ENCODE results near the gene CORIN. TPM values are rescaled to one million over a fixed set of nuclear protein-coding genes. Genes with fewer than 3 reads are reported as not detected.
"Not testable (repeated sequence)": the region's sequence is repeated elsewhere in the genome, so short reads cannot be mapped to it uniquely, and the experiment has no call there.

Gene CORIN
- total and polyA plus RNA-seq, 12 donors: 0.10 to 1.1 (median 0.41) TPM; not detected in 2

DNA sequence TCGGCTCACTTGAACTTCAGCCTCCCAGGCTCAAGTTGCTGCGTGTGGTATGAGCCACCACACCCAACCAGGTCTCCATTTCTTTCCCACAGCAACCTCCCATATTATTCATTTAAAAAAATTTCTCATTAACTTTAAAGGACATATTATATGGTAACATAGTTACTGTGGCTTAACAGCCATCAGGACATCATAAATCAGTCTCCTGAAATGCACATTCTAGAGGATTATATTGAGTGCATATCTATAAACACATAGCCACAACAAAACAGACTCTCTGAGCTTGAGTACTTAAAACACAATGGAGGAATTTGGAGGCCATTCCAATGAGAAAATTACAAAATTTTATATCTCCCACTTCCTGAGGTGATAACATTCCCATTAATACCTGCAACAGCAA is 61.5 kb downstream of the CORIN start:
- Histone ChIP-seq H3K4me1 (replicated peaks in 1 of 2) (no peaks in the 10 kb centered on the region), H3K4me3 (no peak overlapping the region), H3K36me3 (replicated peaks in 1 of 2) (no peaks in the 10 kb centered on the region), H3K9me3 (replicated peaks in 1 of 3) (no peaks in the 10 kb centered on the region), H3K27ac (no peak overlapping the region), H3K27me3 (no peaks in the 10 kb centered on the region)
- 71 to 89% (median 82%) methylated on average over 2 of the region's 2 CpGs for whole genome bisulfite sequencing, 4 donors
- intact Hi-C loops (cut with DNase I): no loop called here
- DNase-seq: no peak
- TF ChIP-seq, protein P1, sequence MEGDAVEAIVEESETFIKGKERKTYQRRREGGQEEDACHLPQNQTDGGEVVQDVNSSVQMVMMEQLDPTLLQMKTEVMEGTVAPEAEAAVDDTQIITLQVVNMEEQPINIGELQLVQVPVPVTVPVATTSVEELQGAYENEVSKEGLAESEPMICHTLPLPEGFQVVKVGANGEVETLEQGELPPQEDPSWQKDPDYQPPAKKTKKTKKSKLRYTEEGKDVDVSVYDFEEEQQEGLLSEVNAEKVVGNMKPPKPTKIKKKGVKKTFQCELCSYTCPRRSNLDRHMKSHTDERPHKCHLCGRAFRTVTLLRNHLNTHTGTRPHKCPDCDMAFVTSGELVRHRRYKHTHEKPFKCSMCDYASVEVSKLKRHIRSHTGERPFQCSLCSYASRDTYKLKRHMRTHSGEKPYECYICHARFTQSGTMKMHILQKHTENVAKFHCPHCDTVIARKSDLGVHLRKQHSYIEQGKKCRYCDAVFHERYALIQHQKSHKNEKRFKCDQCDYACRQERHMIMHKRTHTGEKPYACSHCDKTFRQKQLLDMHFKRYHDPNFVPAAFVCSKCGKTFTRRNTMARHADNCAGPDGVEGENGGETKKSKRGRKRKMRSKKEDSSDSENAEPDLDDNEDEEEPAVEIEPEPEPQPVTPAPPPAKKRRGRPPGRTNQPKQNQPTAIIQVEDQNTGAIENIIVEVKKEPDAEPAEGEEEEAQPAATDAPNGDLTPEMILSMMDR (IDR thresholded peaks at IDR 0.05): no peak
- no peak for TF ChIP-seq POLR2A (IDR thresholded peaks at IDR 0.05)

DNA sequence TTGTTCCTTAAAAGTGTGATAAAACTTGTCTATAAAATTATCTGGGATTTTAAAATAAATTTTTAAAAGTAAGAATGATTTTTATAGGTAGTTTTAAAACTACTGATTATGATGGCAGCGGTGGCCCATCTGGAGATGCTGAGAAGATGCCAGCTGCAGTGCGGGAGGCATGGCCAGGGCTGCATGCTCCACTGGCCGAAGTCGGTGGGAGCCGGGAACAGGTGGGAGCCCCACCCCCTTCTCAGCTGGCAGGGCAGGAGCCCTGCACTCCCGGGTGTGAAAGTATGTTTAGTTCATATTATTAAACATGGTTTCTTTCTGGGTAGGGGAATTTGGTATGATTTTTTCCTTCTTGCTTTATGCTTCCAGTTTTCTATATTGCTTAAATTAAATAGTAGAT is 63.8 kb downstream of the CORIN start:
- intact Hi-C loops (cut with DNase I): no loop called here
- DNase-seq: no peak
- H3K27me3 ChIP-seq: no peaks in the 10 kb centered on the region
- no peak overlapping the region for H3K27ac ChIP-seq
- WGBS, 4 donors: 56 to 78% (median 64%) methylated on average over 6 of the region's 6 CpGs
- no peaks in the 10 kb centered on the region for H3K36me3 ChIP-seq (replicated peaks in 1 of 2)
- H3K9me3 ChIP-seq (replicated peaks in 1 of 3): no peaks in the 10 kb centered on the region
- no peaks in the 10 kb centered on the region for H3K4me1 ChIP-seq (replicated peaks in 1 of 2)
- TF ChIP-seq, protein P1 (IDR thresholded peaks at IDR 0.05): no peak
- TF ChIP-seq POLR2A (IDR thresholded peaks at IDR 0.05): no peak
- H3K4me3 ChIP-seq: no peak overlapping the region

DNA sequence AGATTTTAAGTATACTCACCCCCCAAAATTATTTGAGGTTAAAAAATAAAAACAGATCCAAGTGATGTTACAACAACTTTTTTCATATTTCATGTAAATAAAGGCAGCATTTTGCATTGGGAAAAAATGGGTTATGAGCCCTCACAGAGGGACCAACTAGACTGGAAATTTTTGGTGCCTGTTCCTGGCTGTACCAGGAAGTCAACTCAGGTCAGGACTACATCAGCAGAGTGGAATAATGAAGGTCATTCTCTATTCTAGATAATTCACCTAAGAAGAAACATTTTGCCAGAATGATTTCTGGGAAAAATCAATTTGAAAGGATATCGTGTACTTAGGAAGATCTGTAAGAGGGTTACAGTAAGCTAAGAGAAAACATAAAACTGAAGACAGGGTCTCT is 66.8 kb downstream of the CORIN start:
- H3K27me3 ChIP-seq: no peaks in the 10 kb centered on the region
- no peak for DNase-seq
- no peaks in the 10 kb centered on the region for H3K36me3 ChIP-seq (replicated peaks in 1 of 2)
- WGBS, 4 donors: 73 to 82% (median 77%) methylated on average over 1 of the region's 1 CpG
- H3K4me3 ChIP-seq: no peak overlapping the region
- no peaks in the 10 kb centered on the region for H3K4me1 ChIP-seq (replicated peaks in 1 of 2)
- TF ChIP-seq POLR2A (IDR thresholded peaks at IDR 0.05): no peak
- TF ChIP-seq, protein P1 (IDR thresholded peaks at IDR 0.05): no peak
- H3K27ac ChIP-seq: no peak overlapping the region
- intact Hi-C loops (cut with DNase I): no loop called here
- no peaks in the 10 kb centered on the region for H3K9me3 ChIP-seq (replicated peaks in 1 of 3)

DNA sequence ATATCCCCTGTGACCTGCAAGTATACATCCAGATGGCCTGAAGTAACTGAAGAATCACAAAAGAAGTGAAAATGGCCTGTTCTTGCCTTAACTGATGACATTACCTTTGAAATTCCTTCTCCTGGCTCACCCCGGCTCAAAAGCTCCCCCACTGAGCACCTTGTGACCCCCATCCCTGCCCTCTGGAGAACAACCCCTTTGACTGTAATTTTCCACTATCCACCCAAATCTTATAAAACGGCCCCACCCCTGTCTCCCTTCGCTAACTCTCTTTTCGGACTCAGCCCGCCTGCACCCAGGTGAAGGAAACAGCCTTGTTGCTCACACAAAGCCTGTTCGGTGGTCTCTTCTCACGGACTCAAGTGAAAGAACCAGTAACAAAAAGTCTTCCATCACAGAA is 69.9 kb downstream of the CORIN start:
- H3K9me3 ChIP-seq (replicated peaks in 1 of 3); H3K36me3 ChIP-seq (replicated peaks in 1 of 2); DNase-seq; H3K4me1 ChIP-seq (replicated peaks in 1 of 2); H3K4me3 ChIP-seq; H3K27ac ChIP-seq; H3K27me3 ChIP-seq; intact Hi-C loops (cut with DNase I): not testable (repeated sequence)
- 74 to 83% (median 79%) methylated on average over 7 of the region's 7 CpGs for WGBS, 4 donors

DNA sequence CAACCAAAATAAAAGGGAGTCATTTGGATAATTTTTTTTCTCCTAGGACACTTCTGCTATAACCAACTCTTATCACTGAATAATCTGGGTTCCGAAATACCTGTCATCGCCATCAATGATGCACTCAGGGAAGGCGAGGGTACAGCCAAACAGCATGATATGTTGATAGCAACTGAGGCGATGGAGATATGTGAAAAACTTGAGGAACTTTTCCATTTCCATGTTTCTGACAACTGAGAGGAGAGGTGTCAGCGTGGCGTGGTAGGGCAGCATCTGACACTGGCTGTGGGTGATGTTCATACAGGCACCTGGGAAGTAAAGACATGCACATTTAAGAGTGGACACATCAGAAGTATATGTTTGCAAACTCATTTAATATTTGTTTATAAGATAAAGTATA is 74.6 kb downstream of the CORIN start:
- H3K27me3 ChIP-seq: no peaks in the 10 kb centered on the region
- no peaks in the 10 kb centered on the region for H3K9me3 ChIP-seq (replicated peaks in 1 of 3)
- no peak for DNase-seq
- H3K36me3 ChIP-seq (replicated peaks in 1 of 2): no peaks in the 10 kb centered on the region
- intact Hi-C loops (cut with DNase I): no loop called here
- H3K27ac ChIP-seq: no peak overlapping the region
- no peak for TF ChIP-seq POLR2A (IDR thresholded peaks at IDR 0.05)
- TF ChIP-seq, protein P1 (IDR thresholded peaks at IDR 0.05): no peak
- no peak overlapping the region for H3K4me3 ChIP-seq
- H3K4me1 ChIP-seq (replicated peaks in 1 of 2): no peaks in the 10 kb centered on the region
- 76 to 83% (median 79%) methylated on average over 6 of the region's 6 CpGs for WGBS, 4 donors
